Right atrium auricular region (tissue), 2 donors: ENCODE results near the gene SUSD2. TPM values are rescaled to one million over a fixed set of nuclear protein-coding genes. Genes with fewer than 3 reads are reported as not detected.

ENCODE experiments used
- DNase-seq: peaks from one replicate; pipeline ENCODE4 v3.0.0-alpha.2; 2019; ENCODE audit warnings: low spot score
- H3K27ac ChIP-seq, 2 donors: fragments of 200-600 bp; sonication (generic); 1 replicate in 1 of 2; 2 replicates in 1 of 2; pipeline ENCODE4 v1.5.1; 2016 to 2019
- H3K27me3 ChIP-seq, 2 donors: fragments of 200-600 bp; sonication (generic); one replicate each; pipeline versions ENCODE4 v1.5.1 to v1.6.0; 2017 to 2019
- H3K36me3 ChIP-seq: fragments of 200-600 bp; sonication (generic); one replicate; pipeline ENCODE4 v1.5.1; 2016
- H3K4me1 ChIP-seq, 2 donors: fragments of 200-600 bp; sonication (generic); one replicate each; pipeline versions ENCODE4 v1.5.1 to v1.6.0; 2017 to 2019
- H3K4me3 ChIP-seq, 2 donors: fragments of 200-600 bp; sonication (generic); 1 replicate in 1 of 2; 2 replicates in 1 of 2; pipeline ENCODE4 v1.5.1; 2017 to 2019; ENCODE audit warnings: mild to moderate bottlenecking in 1 of 2, moderate library complexity in 1 of 2
- H3K9me3 ChIP-seq, 2 donors: fragments of 200-600 bp; sonication (generic); one replicate each; pipeline ENCODE4 v1.5.1; 2019
- total RNA-seq, 2 donors: library from RNA; depleted of rRNA; stranded (reverse); fragments of >200 nt; gene quantifications; one replicate each; pipeline ENCODE4 v1.1.0, GENCODE V29; 2016
- TF ChIP-seq, protein P1 (sequence below), 2 donors: fragments of 200-600 bp; sonication (generic); IDR thresholded peaks; one replicate each; pipeline ENCODE4 v1.5.1; 2019; ENCODE audit warnings: antibody characterized with exemption in 2 of 2

The SUSD2 gene
- total RNA-seq, 2 donors from 2014 or later: 4.9 to 9.5 TPM

DNA sequence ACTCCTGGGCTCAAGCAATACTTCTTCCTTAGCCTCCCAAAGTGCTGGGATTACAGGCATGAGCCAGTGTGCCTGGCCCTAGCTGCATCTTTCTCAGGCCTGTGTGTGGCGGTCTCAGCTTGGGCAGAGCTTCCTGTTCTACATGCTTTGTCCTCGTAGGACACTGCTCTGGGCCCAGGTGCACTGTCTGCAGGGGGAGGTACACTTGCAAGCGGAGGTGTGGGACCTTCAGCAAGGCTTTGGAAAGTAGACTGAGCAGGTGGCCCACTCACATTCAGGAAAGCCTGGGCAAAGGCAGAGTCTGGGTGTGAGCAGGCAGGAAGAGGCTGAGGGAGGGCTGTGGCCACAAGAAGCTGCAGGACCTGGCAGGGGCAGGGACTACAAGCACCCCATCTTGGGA lies 33.6 kb upstream of the SUSD2 start:
- H3K4me1 ChIP-seq: peaks cover 0 to 71% of the 10 kb centered on the region in 2 donors

DNA sequence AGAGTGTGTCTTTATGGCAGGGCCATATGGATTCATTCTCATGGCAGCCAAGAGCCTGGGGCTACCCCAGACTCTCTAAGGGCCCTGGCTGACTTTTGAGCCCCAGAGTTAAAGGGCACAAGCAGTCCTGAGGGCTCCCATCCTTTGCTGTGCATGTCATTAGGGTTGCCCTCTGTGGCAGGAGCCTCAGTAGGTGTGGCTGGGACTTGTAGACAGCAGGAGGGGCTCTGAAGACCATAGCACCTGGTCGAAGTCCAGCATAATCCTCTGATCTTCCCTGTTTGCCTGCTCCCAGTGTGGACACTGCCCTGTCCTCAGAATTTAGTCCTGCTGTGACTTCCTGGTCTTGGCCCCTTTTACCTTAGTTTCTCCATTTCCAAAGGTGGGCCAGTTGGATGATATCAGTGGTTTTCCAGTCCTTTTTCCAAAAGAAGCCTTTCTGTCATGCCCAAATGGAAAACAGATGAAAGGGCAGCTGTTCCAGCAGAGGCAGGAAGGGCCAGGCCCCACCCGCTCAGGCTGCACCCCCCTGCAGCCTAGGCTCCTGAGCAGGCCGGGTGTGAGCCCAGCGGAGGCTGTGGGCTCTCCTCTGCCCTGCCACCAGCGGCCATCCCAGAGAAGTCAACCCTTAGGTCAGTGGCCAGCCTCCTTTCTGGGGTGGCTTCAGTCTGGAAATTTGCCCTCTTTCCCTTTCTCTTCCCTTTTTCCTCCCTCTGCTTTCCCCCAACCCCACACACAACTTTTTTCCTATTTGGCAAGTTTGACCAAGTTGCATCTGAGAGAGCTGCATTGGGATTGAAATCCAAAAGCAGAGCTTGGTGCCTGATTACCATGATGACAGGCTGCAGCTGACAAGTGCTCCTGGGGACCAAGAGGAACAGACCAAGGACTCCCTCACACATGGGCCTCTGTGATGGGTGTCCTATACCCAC lies 32.8 kb upstream of the SUSD2 start:
- H3K36me3 ChIP-seq: no peaks in the 10 kb centered on the region
- TF ChIP-seq, protein P1, sequence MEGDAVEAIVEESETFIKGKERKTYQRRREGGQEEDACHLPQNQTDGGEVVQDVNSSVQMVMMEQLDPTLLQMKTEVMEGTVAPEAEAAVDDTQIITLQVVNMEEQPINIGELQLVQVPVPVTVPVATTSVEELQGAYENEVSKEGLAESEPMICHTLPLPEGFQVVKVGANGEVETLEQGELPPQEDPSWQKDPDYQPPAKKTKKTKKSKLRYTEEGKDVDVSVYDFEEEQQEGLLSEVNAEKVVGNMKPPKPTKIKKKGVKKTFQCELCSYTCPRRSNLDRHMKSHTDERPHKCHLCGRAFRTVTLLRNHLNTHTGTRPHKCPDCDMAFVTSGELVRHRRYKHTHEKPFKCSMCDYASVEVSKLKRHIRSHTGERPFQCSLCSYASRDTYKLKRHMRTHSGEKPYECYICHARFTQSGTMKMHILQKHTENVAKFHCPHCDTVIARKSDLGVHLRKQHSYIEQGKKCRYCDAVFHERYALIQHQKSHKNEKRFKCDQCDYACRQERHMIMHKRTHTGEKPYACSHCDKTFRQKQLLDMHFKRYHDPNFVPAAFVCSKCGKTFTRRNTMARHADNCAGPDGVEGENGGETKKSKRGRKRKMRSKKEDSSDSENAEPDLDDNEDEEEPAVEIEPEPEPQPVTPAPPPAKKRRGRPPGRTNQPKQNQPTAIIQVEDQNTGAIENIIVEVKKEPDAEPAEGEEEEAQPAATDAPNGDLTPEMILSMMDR (IDR thresholded peaks at IDR 0.05): no peak
- no peaks in the 10 kb centered on the region for H3K9me3 ChIP-seq
- DNase-seq: no peak
- H3K27me3 ChIP-seq: no peaks in the 10 kb centered on the region
- H3K27ac ChIP-seq: peak overlapping the region; percentile 85 to 88
- peaks cover 0 to 62% of the 10 kb centered on the region in 2 donors for H3K4me1 ChIP-seq
- no peak overlapping the region for H3K4me3 ChIP-seq

More for the DNA sequence above, 33.6 kb upstream of the SUSD2 start:
- TF ChIP-seq, protein P1 (IDR thresholded peaks at IDR 0.05): no peak
- no peak for DNase-seq
- Histone ChIP-seq H3K9me3 (no peaks in the 10 kb centered on the region), H3K36me3 (no peaks in the 10 kb centered on the region), H3K27me3 (no peaks in the 10 kb centered on the region), H3K27ac (peak overlapping the region; percentile 85 to 88), H3K4me3 (no peak overlapping the region)

DNA sequence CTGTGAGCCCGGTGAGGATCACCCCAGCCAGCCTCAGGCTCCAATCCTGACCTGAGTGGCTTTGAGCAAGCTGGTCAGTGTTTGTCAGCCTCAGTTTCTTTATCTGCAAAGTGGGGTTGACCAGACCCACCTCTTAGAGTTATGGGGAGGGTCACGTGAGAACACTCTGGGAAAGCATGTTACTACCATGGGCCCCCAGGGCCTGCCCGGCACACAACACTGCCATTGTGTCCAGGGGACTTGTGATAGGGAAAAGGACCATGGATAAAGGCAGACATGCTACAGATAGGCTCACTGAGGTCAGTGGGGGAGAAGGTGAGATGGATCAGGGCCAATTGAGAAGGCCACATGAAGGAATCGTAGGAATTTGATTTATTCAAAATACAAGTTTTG lies 32.1 kb upstream of the SUSD2 start:
- peak overlapping the region in 1 of 2 donors; percentile 24 for H3K27ac ChIP-seq
- H3K27me3 ChIP-seq: no peaks in the 10 kb centered on the region
- no peaks in the 10 kb centered on the region for H3K9me3 ChIP-seq
- TF ChIP-seq, protein P1 (IDR thresholded peaks at IDR 0.05): no peak
- no peaks in the 10 kb centered on the region for H3K36me3 ChIP-seq
- H3K4me3 ChIP-seq: no peak overlapping the region
- H3K4me1 ChIP-seq: peaks cover 0 to 55% of the 10 kb centered on the region in 2 donors
- no peak for DNase-seq

DNA sequence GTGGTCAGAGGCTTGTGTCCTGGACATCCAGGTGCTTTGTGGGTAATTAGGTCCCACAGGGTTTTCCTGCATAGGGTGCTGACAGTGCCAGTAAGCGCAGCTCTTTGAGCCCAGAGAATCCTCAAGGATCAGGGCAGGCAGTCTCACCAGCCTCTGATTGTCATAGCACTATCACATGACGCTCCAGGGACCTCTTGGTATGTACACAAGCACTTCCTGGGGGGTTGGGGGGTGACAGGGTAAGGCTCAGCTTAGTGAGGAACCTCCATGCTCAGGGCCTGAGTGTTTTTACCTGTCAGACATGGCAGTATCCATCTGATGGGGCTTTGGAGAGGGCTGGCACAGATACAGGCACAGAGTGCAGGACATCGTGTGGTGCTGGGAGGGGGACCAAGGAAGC lies 27.9 kb upstream of the SUSD2 start:
- Histone ChIP-seq H3K27ac (no peak overlapping the region), H3K4me3 (no peak overlapping the region), H3K4me1 (peaks cover 0 to 46% of the 10 kb centered on the region in 2 donors), H3K27me3 (no peaks in the 10 kb centered on the region), H3K9me3 (no peaks in the 10 kb centered on the region), H3K36me3 (no peaks in the 10 kb centered on the region)
- DNase-seq: no peak
- TF ChIP-seq, protein P1 (IDR thresholded peaks at IDR 0.05): no peak

DNA sequence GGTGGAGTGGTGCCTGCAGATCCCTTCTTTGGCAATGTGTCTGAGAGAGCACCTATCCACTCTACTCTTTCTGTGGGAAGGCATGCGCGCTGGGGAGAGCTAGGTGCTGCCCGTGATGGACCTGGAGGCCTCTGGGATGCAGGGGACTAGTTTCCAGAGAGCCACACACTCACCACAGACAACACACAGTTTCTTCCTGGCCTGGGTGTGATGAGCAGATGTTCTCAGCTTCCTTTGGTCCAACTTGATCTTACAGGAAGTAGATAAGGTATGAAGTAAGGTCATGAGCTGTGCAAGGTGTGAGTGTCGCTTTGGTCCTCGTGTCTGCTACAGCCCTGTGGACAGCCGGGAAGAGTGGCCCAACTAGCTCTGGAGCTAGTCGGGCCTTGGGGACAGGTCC lies 27.3 kb upstream of the SUSD2 start:
- TF ChIP-seq, protein P1 (IDR thresholded peaks at IDR 0.05): no peak
- Histone ChIP-seq H3K4me1 (peaks cover 0 to 46% of the 10 kb centered on the region in 2 donors), H3K27ac (no peak overlapping the region), H3K27me3 (no peaks in the 10 kb centered on the region), H3K4me3 (no peak overlapping the region), H3K9me3 (no peaks in the 10 kb centered on the region), H3K36me3 (no peaks in the 10 kb centered on the region)
- DNase-seq: no peak
